K562 (cell line): ENCODE measurements around the gene CACNA1A.

Experiments
- CTCF ChIP-seq, 3 experiments: IDR thresholded peaks in 2 of 3; conservative IDR thresholded peaks in 1 of 3; 2 replicates each; pipeline ENCODE4 v1.5.1; 2011 to 2012; ENCODE audit warnings: low read length in 3 of 3, mild to moderate bottlenecking in 3 of 3, control low read depth in 2 of 3, improper control_type of control experiment in 1 of 3, inconsistent platforms in 1 of 3, low read depth in 1 of 3, mixed read lengths in 1 of 3, moderate library complexity in 1 of 3; ENCODE audit not compliant: insufficient read depth in 2 of 3
- NBN ChIP-seq: fragments of 450-650 bp; IDR thresholded peaks from 2 replicates; pipeline ENCODE4 v1.6.1; 2016; ENCODE audit warnings: low read depth, mild to moderate bottlenecking
- TAL1 ChIP-seq: fragments of 450-650 bp; IDR thresholded peaks from 2 replicates; pipeline ENCODE4 v1.6.1; 2016; ENCODE audit warnings: mild to moderate bottlenecking
- ZBTB49 ChIP-seq: sonication (generic); formaldehyde crosslinking; IDR thresholded peaks from 2 replicates; pipeline ENCODE4 v1.8.0; 2022; ENCODE audit warnings: missing genetic modification reagents, mild to moderate bottlenecking, borderline replicate concordance

GRCh38 chr19:13284929-13285928 is 221.1 kb downstream of the CACNA1A start:
- no peak for TF ChIP-seq CTCF (IDR thresholded peaks at IDR 0.05 in 2 of 3, conservative IDR thresholded peaks at IDR 0.05 in 1 of 3; ENCODE audit: insufficient read depth in 2 of 3, low read depth in 1 of 3, low read length in 3 of 3)
- no peak for TF ChIP-seq TAL1
- no peak for TF ChIP-seq ZBTB49 (CRISPR knock-in tag)
- no peak for TF ChIP-seq NBN
